GM21619 (cell line): ENCODE data around the gene AHNAK.
A peak's percentile ranks its signal among the peaks of the same experiment; 100 is the strongest.
"Not testable (repeated sequence)": the region's sequence is repeated elsewhere in the genome, so short reads cannot be mapped to it uniquely, and the experiment has no call there.

Experiments used
- ATAC-seq: cut with Tn5 transposase; IDR thresholded peaks from one replicate; pipeline ENCODE4 v1.9.1; 2021; ENCODE audit not compliant: unreplicated experiment

The AHNAK gene, protein sequence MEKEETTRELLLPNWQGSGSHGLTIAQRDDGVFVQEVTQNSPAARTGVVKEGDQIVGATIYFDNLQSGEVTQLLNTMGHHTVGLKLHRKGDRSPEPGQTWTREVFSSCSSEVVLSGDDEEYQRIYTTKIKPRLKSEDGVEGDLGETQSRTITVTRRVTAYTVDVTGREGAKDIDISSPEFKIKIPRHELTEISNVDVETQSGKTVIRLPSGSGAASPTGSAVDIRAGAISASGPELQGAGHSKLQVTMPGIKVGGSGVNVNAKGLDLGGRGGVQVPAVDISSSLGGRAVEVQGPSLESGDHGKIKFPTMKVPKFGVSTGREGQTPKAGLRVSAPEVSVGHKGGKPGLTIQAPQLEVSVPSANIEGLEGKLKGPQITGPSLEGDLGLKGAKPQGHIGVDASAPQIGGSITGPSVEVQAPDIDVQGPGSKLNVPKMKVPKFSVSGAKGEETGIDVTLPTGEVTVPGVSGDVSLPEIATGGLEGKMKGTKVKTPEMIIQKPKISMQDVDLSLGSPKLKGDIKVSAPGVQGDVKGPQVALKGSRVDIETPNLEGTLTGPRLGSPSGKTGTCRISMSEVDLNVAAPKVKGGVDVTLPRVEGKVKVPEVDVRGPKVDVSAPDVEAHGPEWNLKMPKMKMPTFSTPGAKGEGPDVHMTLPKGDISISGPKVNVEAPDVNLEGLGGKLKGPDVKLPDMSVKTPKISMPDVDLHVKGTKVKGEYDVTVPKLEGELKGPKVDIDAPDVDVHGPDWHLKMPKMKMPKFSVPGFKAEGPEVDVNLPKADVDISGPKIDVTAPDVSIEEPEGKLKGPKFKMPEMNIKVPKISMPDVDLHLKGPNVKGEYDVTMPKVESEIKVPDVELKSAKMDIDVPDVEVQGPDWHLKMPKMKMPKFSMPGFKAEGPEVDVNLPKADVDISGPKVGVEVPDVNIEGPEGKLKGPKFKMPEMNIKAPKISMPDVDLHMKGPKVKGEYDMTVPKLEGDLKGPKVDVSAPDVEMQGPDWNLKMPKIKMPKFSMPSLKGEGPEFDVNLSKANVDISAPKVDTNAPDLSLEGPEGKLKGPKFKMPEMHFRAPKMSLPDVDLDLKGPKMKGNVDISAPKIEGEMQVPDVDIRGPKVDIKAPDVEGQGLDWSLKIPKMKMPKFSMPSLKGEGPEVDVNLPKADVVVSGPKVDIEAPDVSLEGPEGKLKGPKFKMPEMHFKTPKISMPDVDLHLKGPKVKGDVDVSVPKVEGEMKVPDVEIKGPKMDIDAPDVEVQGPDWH (N-terminal part only)

DNA sequence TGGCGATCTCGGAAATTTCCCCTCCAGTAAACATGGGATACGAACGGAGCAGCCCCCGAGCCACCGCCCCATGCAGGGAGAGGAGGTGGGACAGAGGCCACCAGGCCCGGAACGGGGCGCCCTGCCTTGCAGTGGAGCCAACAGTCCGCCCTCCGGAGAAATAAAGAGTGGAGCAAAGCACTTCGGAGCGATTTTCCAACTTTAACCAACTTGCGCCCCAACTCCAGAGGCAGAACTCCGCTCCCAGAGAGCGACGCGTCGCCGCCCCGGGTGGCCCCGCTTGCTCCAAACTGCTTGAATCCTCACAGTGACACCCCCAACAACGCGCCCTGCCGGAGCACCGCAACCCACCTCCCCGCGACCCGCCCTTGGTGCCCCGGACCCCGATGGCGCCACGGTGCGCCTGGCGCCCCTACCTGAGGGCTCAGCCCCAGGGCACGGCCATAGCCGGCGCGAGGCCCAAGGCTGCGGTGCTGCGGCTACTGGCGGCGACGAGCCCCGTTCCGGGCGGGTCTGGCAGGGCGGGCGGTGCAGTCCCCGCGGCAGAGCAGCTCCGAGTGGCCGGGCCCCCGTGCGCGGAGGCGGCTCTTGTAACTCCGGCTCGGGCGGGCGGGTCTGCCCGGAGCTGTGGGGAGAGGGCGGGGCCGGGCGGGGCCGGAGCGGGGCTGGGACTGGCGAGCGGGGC is at the start of gene AHNAK:
Gene AHNAK (minus strand): TSS at position 563 of the 685 bp plus-strand sequence. CDS start 10,708 bp downstream, outside the sequence.
- no peak for ATAC-seq

DNA sequence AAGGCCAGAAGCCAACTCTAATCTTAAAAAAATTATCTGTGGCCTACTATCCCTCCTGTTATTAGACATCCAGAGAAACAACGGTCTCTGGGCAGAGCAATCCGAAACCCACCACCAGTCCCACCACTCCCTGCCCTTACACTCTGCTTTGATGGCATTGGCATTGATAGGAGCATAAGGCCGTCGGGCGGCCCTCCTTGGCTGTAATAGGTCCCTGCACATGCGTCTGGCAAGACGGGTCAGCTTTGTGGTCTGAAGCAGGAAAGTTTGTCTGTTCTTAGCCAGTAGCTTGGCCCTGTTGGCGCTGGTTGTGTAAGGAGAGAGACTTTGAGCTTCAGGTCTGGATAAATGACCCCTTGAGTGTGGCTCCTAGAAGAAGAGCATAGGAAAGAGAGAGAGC is 48.5 kb upstream of the AHNAK start:
- no peak for ATAC-seq

DNA sequence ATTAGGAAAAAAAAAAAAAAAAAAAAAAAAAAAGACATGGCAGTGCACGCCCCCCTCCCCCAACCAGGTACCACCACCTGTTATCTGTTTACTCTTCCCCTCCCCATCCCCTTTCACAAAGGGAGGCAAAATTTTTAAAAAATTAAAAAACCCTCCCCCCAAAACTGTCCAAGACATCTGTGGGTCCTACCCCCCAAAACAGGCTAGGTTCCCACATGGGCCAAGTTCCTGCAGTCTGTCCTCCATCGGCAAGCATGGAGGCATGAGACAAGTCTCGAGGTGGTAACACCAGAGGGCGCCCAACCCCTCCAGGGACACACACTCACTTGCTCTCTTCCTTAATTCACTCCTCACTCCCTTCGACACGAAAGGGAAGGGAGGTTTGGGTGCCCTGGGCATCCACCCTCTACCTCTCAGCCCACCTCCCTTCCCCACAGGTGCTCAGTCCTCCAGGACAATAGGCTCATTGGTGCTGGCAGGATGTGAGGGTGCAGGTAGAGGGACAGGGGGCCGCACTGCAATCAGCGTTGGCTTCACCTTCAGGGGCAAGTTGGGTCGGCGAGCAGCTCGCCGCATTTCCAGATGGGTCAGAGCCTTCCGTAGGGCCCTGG is 46.9 kb upstream of the AHNAK start:
- ATAC-seq: no peak

DNA sequence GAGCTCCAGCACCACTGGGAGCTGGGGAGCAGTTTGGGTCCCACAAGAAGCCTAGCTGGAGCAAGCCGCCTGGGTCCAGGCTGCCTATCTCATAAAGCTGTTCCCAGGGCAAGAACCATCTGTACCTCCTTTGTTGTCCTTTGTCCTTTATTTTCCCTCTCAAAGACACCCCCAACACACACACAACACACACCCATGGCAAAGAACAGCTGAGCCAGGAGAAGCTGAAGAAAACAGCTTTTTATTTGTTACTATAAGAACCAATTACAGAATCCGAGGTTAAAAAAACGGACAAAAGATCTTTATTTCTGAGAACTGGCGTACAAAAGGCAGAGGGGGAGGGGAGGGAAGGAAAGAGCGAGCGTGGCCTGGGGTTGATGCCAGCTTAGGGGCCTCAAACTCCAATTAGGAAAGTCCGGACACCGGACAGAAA is 46.4 kb upstream of the AHNAK start:
- ATAC-seq: no peak

DNA sequence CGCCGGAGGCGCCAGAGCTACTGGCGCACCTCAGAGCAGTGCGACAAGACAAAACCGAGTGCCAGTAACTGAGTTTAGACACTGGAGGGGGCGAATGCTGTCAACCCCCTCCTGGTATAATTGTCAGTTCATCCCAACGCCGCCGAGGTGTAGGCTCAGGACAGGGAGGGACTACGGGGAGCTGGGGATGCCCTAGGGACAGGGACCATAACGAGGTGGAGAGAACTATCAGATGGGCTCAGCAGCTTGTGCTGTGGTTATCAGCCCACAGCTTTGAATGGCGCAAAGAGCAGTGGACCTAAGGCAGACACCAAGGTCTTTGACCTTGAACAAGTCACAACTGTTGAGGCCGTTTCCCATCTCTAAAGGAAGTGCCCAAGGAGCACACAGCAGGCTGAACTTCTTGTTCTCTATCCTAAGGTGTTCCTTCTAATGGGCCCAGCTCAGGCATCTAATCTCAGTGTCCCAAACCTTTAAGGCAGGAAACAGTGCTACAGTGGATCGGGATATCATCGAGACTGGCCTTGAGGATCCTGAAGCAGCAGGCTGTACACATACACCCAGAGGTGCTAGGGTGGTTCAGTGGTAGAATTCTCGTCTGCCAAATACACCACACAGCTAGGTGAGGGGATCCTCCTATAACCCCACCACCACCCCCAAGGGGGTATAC is 45.7 kb upstream of the AHNAK start:
- ATAC-seq: no peak

DNA sequence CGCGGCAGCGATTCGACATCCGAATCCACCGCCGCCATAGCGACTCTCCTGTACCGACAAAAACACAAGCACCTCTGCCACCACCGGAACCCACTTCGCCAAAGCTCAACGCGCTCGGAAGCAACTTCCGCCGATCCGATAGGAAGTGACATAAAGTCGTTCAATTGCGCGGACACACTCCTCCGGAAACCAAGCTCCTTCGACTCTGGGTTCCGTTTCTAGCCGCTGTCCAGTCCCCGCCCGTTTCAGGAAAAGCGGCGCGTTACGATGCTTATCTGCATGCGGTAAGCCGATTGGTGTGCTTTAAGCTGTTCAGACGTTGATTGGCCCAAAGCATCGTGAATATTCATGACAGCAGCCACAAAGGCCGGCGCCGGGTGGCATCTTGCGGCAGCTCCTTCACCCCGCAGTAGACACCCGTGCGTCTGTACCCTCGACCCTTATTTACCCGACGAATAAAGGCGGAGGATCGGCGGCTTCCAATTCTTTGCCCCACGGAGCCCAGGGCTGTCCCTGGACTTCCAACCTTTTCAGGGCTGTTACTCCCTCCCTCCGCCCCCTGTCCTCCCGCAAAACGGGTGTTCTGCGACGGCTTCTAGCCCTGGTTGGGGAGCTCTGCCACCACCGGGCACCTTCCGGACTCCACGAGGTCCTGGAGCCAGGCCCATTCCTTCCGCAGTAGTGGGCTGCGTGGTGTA is 45.0 kb upstream of the AHNAK start, which contains the start of gene TUT1:
Gene TUT1 (minus strand): TSS at position 76 of the 698 bp plus-strand sequence. CDS start 38 bp downstream, at position 38.
- ATAC-seq: peak; percentile 86

DNA sequence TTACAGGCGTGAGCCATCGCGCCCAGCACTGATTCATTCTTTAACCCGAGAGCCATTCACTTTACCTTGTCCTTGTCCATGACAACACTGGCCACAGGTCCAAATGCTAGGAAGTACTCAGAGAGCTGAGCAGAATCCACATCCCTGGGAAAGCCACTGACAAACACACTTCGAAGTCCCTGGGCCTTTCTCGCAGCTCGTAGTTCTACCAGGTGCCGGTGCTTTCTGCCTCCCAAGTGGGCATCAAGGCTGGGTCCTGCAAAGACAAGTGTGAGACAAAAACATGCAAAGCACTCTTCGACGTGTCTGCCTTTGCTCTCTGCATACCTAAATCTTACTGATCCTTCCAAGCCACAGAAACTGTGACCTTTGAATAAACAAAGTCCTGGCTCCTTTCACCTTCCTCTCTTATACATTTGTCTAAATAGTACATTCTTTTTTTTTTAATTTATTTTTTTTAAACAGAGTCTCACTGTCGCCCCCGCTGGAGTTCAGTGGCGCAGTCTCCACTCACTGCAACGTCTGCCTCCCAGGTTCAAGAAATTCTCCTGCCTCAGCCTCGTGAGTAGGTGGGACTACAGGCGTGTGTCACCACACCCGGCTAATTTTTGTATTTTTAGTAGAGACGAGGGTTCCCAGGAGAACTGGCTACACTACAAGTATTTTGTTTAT is 42.5 kb upstream of the AHNAK start:
- ATAC-seq: no peak

DNA sequence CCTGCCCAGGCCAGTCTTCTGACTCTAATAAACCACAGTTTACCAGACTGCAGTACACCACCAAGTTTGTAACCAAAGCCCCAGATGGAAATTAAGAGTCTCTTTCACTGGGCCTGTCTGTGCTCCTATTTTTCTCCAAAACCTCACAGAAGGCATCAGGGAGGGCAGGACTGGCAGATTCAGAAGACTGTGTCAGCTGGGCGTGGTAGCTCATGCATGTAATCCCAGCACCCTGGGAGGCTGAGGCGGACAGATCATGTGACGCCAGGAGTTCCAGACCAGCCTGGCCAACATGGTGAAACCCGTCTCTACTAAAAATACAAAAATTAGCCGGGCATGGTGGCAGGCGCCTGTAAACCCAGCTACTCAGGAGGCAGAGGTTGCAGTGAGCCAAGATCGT is 38.8 kb upstream of the AHNAK start:
- ATAC-seq: not testable (repeated sequence)

DNA sequence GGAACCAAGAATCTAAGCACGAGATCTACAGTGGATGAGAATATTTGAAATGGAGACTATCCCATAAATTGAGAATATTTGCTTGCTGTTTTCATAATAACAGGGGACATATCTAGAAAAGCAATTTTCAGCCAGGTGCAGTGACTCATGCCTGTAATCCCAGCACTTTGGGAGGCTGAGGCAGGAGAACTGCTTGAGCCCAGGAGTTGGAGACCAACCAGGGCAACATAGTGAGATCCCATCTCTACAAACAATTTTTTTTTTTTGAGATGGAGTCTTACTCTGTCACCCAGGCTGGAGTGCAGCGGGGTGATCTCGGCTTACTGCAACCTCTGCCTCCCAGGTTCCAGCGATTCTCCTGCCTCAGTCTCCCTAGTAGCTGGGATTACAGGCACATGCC is 35.1 kb upstream of the AHNAK start:
- ATAC-seq: not testable (repeated sequence)

DNA sequence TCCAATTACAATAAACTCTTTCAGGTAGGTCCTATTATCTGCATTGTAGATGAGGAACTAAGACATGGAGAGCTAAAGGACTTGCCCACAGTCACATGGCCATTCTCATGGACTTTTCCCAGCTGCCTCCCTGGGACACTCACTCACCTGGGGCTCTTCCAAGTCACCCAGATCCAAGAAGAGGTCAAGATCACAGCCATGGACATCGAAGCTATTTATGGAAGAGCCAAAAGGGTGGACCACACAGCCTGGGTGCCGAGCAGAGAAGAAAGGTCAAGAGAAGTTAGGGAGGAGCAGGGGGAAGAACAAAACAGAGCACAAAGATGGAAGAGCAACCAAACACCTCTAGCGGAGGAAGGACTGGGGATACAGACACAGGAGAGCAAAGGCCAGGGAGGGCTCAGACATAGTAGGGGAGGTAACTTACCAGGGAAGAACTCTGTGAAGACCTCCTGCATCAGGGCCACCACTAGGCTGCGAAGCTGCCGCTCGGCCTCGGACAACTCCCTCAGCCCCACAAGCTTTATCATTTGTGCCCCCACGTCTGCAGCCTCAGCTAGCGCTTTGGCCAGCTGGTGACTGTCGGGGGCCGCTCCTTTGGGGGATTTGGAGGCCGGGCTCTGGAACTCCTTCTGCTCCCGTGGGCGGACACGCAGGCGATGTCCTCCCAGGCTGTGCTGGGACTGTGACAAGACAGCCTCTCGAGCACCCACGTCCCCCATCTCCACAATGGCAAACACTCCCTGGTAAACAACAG is 34.5 kb upstream of the AHNAK start:
- no peak for ATAC-seq

DNA sequence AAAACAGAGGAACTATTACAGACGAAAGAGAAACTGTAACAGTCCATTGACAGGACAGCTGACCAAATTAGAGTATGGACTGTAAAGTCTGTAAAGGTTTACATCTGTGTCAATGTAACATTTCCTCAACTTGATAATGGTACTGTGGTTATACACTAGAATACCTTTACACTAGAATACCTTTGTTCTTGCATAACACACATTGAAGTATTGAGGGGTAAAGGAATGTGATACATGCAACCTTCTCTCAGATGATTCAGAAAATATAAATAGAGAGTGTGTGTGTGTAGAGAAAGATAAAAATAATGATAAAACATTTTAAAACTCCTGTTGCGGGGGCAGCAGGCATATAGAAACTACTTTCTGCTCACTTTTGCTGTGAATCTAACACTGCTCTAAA is 32.6 kb upstream of the AHNAK start:
- ATAC-seq: no peak

DNA sequence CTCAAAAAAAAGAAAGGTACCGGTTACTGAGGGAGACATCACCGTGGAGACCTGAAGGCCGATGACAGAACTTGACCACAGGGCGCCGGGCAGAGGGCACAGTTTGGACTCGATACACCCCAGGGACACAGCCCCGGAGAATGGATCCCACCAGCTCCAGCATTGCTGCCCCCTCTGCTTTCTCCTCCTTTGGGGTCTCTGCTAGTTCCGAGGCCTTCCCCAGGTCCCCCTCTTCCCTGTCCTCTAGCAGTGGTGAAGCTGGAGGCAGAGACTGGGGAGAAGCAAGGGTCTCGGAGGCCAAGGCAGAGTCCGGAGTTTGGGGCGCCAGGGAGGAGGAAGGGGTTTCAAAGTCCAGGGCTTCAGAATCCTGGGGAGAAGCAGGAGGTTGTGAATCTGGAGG is 31.9 kb upstream of the AHNAK start:
- ATAC-seq: no peak

DNA sequence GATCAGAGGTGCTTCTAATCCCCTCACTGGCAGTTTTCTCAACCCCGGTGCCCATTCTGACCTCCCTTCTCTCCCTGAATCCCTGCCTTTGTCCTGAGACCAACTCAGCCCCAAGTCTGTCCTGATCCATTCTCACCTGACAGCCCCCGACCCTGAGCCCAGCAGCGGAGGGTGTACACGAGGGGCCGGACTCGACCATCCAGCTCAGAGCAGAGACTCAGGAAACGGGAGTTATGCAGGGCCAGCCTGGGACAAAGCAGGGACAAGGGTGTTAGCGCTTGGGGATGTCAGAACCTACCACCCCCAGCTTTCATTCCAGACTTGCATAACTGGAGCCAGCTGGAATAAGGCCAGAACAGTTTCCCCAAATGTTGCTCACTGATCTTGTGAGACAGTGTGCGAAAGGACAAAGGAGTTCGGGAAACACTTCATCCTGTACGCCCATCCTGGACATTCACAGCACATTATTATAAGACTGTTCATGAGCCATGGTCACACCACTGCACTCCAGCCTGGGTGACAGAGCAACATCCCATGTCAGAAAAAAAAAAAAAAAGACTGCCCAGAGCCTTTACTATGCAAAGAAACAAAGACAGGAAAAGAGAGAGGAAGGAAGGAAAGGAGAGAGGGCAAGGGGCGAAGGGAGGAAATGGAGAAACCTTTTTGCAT is 30.6 kb upstream of the AHNAK start:
- no peak for ATAC-seq

DNA sequence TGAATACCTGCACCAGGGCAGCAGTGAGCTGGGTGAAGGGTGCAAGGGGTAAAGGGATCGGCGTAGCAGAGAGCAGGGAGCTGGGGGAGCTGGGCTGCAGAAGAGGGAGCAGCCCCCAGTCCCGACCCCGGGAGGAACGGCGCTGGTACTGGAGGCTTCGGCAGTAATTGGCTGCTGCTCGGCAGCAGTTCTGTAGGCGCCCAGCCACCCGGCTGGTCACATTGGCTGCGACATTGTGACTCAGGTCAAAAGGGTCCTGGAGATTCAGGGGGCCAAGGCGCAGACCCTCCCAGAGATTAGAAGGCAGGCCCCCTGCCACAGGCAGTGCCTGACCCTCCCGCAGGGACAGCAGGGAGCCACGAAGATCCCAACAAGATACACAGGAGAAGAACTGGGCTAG is 29.2 kb upstream of the AHNAK start:
- ATAC-seq: no peak

DNA sequence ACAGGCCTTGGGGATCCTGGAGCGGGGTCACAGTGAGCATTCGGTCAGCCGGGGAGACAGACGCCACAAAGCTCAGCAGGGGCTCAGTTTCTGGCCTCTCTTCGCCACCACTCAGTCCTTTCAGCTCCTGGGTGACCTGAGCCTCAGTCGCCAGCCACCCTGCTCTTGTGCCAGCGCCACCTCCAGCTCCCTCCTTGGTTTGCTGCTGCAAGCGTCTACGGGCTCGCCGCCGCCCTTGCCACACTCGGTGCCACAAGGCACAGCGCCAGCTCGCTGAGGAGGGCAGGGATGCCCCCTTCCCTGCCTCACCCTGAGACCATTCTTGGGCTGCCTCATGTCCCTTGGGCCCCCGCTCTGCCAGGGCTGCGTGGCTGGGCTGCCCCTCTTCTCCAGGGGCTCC is 28.6 kb upstream of the AHNAK start:
- no peak for ATAC-seq

DNA sequence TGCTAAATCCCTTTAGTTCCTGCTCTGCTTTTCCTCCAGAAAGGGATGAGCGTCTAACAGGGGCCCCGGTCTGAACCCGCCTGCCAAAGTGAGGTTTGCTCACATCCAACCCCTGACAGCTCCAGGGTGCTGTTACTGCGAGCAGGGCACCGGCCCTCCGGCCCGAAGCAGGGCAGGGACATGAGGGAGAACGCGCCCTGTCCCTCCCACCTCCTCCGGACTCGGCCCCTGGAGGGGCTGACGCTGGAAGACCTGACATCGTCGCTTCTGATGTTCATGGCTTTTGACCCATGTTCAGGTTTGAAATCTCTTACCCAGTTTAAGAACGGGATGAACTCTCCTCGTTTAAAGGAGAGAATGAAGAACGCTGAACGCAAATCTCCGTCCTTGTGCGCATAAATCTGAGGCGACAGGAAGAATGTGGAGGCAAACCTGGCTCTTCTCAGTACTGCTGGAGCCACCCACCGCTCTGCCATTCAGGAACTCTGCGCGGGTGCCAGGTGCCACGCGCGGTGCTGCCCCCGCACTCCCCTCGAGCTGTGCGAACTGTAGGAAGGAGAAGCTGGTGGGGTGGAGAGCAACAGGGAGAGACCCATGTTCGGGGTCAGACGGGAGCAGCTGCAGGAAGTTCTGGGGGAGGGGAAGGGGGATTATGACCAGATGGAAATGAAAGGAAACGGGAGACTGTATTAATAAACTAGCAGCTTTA is 27.9 kb upstream of the AHNAK start:
- peak; percentile 12 for ATAC-seq
